ENCODE results near the gene CKMT1B.
"Not testable (repeated sequence)": the region's sequence is repeated elsewhere in the genome, so short reads cannot be mapped to it uniquely, and the experiment has no call there.

Gene CKMT1B

GRCh38 chr15:43638464-43639204 is 44.8 kb downstream of the CKMT1B start:
- DNase-seq = not testable (repeated sequence)

Measured in activated CD4-positive, alpha-beta T cell treated with anti-CD3 and anti-CD28 coated beads, Interleukin-10, Interleukin-2, amounts not matched to agents 100 ng/mL and 50 ng/mL, durations not matched to agents 16 hours and 8 hours (primary cell).